SK-N-SH (cell line): ENCODE data around the gene TTLL7. TPM values are rescaled to one million over a fixed set of nuclear protein-coding genes. Genes with fewer than 3 reads are reported as not detected.

Source experiments
- CTCF ChIA-PET: fragments of 300-600, 350-600 bp; formaldehyde crosslinking; extraction: SDS; loops from one replicate; lab custom pipeline; 2021; lab: Yijun Ruan, JAX
- POLR2A ChIA-PET: fragments of 350-600 bp; sonication (Branson Sonifier 250); formaldehyde crosslinking; extraction: SDS; loops from one replicate; lab custom pipeline; 2020; ENCODE audit warnings: antibody characterized with exemption, inconsistent platforms; lab: Yijun Ruan, JAX
- DNase-seq: peaks from one replicate; pipeline ENCODE4 v3.0.0; 2012
- H2AFZ ChIP-seq: fragments of 200-600 bp; sonication (generic); 2 replicates; pipeline ENCODE4 v1.8.1; 2016; ENCODE audit warnings: antibody characterized with exemption, mild to moderate bottlenecking, low read depth
- H3F3A ChIP-seq: fragments of 200-600 bp; sonication (generic); replicated peaks from 2 replicates; pipeline ENCODE3; 2016; ENCODE audit warnings: antibody characterized with exemption, mild to moderate bottlenecking; ENCODE audit not compliant: insufficient read depth
- H3K27ac ChIP-seq, 2 experiments: fragments of 200-500 bp in 1 of 2; fragments of 200-600 bp in 1 of 2; sonication (Bioruptor generic) in 1 of 2; sonication (generic), shearing (Covaris generic) in 1 of 2; 2 replicates each; pipeline versions ENCODE4 v1.5.1 to v1.6.1; 2014 to 2016; ENCODE audit warnings: low read depth in 2 of 2, inconsistent platforms in 1 of 2, low read length in 1 of 2, mild to moderate bottlenecking in 1 of 2, mixed read lengths in 1 of 2
- H3K27me3 ChIP-seq: fragments of 200-600 bp; sonication (generic), shearing (Covaris generic); 2 replicates; pipeline ENCODE4 v1.6.1; 2016; ENCODE audit warnings: mixed run types; ENCODE audit not compliant: insufficient read depth
- H3K36me3 ChIP-seq, 2 experiments: fragments of 200-500 bp in 1 of 2; fragments of 200-600 bp in 1 of 2; sonication (Bioruptor generic) in 1 of 2; sonication (generic) in 1 of 2; replicated peaks in 1 of 2; 2 replicates each; pipeline versions ENCODE3 to v1.5.1; 2014 to 2016; ENCODE audit warnings: low read length in 1 of 2, mild to moderate bottlenecking in 1 of 2; ENCODE audit not compliant: insufficient read depth in 2 of 2, control insufficient read depth in 1 of 2
- H3K4me1 ChIP-seq, 2 experiments: fragments of 200-500 bp in 1 of 2; fragments of 200-600 bp in 1 of 2; sonication (Bioruptor generic) in 1 of 2; sonication (generic), shearing (Covaris generic) in 1 of 2; 2 replicates each; pipeline versions ENCODE4 v1.5.1 to v1.6.1; 2014 to 2016; ENCODE audit warnings: low read depth in 1 of 2, low read length in 1 of 2, mixed run types in 1 of 2; ENCODE audit not compliant: insufficient read depth in 2 of 2, control insufficient read depth in 1 of 2
- H3K4me2 ChIP-seq: fragments of 200-600 bp; sonication (generic), shearing (Covaris generic); 2 replicates; pipeline ENCODE4 v1.6.1; 2017; ENCODE audit warnings: mixed run types
- H3K4me3 ChIP-seq, 2 experiments: fragments of 200-500 bp in 1 of 2; fragments of 200-600 bp in 1 of 2; sonication (Bioruptor generic) in 1 of 2; sonication (generic), shearing (Covaris generic) in 1 of 2; 2 replicates each; pipeline versions ENCODE4 v1.5.1 to v1.8.1; 2014 to 2016; ENCODE audit warnings: low read depth in 2 of 2, inconsistent platforms in 1 of 2, low read length in 1 of 2, mild to moderate bottlenecking in 1 of 2, mixed read lengths in 1 of 2, moderate library complexity in 1 of 2
- H3K79me2 ChIP-seq: fragments of 200-600 bp; sonication (generic); 2 replicates; pipeline ENCODE4 v1.8.1; 2017; ENCODE audit warnings: mild to moderate bottlenecking; ENCODE audit not compliant: insufficient read depth
- H3K9ac ChIP-seq: fragments of 200-600 bp; sonication (generic); 2 replicates; pipeline ENCODE4 v1.6.1; 2017; ENCODE audit warnings: mixed run types
- H3K9me2 ChIP-seq: fragments of 200-600 bp; sonication (generic); 2 replicates; pipeline ENCODE4 v1.6.1; 2017; ENCODE audit warnings: mixed run types
- H3K9me3 ChIP-seq: fragments of 200-600 bp; sonication (generic); 2 replicates; pipeline ENCODE4 v1.6.1; 2017; ENCODE audit warnings: mixed run types, mild to moderate bottlenecking, moderate library complexity
- H4K20me1 ChIP-seq: fragments of 200-600 bp; sonication (generic); 2 replicates; pipeline ENCODE4 v1.6.1; 2017; ENCODE audit warnings: mild to moderate bottlenecking, mixed run types; ENCODE audit not compliant: insufficient read depth
- ELF1 ChIP-seq: IDR thresholded peaks from 2 replicates; pipeline ENCODE4 v1.4.0; 2012
- FOXJ3 ChIP-seq: sonication (generic); formaldehyde crosslinking; IDR thresholded peaks from 2 replicates; pipeline ENCODE4 v1.5.1; 2020; ENCODE audit warnings: mild to moderate bottlenecking, missing genetic modification reagents
- NFIC ChIP-seq: IDR thresholded peaks from 2 replicates; pipeline ENCODE4 v1.4.0; 2012; ENCODE audit warnings: borderline replicate concordance
- RAD21 ChIP-seq: IDR thresholded peaks from 2 replicates; pipeline ENCODE4 v1.6.1; 2012; ENCODE audit warnings: mild to moderate bottlenecking, low read length
- RFX5 ChIP-seq: IDR thresholded peaks from 2 replicates; pipeline ENCODE4 v1.6.1; 2012; ENCODE audit warnings: mild to moderate bottlenecking, improper control_type of control experiment, low read length
- SIN3A ChIP-seq: IDR thresholded peaks from 2 replicates; pipeline ENCODE4 v1.6.1; 2012; ENCODE audit warnings: low read depth, mild to moderate bottlenecking, low read length, moderate library complexity, borderline replicate concordance
- SMC3 ChIP-seq: IDR thresholded peaks from 2 replicates; pipeline ENCODE4 v1.6.1; 2012; ENCODE audit warnings: low read depth, low read length, improper control_type of control experiment
- TAF1 ChIP-seq: IDR thresholded peaks from 2 replicates; pipeline ENCODE4 v1.6.1; 2012; ENCODE audit warnings: low read depth, mild to moderate bottlenecking, low read length, moderate library complexity, borderline replicate concordance
- WGBS: methylation state at CpG from one replicate; pipeline ENCODE4 v1.1.6; 2017; ENCODE audit warnings: low lambda C conversion rate; 5-methylcytosine and 5-hydroxymethylcytosine counted together
- polyA plus RNA-seq, 3 experiments: library from polyadenylated mRNA; depleted of rRNA; stranded (reverse); fragments of >200 nt; gene quantifications; 2 replicates each; pipeline ENCODE4 v1.2.3, GENCODE V29; 2012
- TF ChIP-seq, protein P1 (sequence below): fragments of 150-350 bp; IDR thresholded peaks from 2 replicates; pipeline ENCODE4 v1.6.1; 2016; ENCODE audit warnings: mild to moderate bottlenecking, low read depth, low read length
- TF ChIP-seq, protein P2 (sequence below): fragments of 200-600 bp; sonication (generic); IDR thresholded peaks from 2 replicates; pipeline ENCODE4 v1.6.1; 2017; ENCODE audit warnings: antibody characterized with exemption, mild to moderate bottlenecking, moderate library complexity
- TF ChIP-seq, protein P3 (sequence below): IDR thresholded peaks from 2 replicates; pipeline ENCODE4 v1.4.0; 2012; ENCODE audit warnings: low read depth

The TTLL7 gene
- polyA plus RNA-seq, 1 of the 3 experiments (the other 2 are of a cell fraction): 7.3 TPM

DNA sequence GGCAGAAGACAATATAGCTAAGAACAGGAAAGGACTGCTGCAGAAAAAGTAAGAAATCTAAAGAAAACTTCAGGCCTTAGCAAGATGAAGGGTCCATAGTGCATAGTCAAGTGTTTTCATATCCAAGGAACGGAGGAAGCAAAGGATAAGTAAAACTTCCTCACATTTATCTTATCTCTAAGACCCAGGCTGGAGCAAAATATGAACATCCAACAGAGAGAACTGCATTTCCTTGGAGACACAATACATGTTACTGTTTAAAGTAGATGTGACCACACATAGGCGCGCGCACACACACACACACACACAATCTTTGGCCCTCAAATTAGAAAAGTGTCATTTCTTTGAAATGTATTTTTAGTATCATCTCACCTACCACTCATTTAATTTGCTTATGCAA lies 66.7 kb downstream of the TTLL7 start (continued):
- TF ChIP-seq, protein P1, sequence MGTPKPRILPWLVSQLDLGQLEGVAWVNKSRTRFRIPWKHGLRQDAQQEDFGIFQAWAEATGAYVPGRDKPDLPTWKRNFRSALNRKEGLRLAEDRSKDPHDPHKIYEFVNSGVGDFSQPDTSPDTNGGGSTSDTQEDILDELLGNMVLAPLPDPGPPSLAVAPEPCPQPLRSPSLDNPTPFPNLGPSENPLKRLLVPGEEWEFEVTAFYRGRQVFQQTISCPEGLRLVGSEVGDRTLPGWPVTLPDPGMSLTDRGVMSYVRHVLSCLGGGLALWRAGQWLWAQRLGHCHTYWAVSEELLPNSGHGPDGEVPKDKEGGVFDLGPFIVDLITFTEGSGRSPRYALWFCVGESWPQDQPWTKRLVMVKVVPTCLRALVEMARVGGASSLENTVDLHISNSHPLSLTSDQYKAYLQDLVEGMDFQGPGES: no peak
- no peak for TF ChIP-seq SIN3A

DNA sequence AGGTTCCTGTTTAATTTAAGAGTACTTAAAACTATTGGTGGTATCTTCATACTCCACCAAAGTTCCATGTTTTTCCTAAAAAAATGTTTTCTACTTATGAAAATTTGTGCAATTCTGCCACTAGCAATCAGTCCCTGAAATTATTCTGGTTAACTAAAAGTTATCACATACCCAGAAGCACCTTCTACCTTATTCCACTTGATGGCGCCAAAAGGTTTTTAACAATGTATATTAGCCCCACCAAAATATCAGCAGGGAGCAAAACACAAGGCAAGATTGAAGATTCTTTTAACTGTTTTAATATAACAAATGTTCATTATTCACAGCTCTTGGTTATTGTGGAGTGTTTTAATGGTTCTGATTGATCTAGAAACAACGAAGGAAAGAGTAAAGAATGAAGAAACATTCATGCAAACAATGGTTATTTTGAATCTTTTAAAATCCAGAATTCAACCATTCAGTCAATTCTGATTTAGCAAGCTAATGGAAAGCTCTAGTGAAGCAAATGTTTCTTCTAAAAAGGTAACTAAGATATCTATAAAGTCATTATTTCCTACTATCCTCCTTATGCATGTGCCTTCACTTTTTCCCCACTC lies 67.2 kb downstream of the TTLL7 start:
- Histone ChIP-seq H3K79me2 (no peaks in the 10 kb centered on the region), H4K20me1 (no peaks in the 10 kb centered on the region), H3K4me1 (no peaks in the 10 kb centered on the region), H3K36me3 (peaks cover 0 to 9% of the 10 kb centered on the region in 2 experiments), H3K27ac (no peak overlapping the region), H3K9me3 (no peaks in the 10 kb centered on the region), H3K9me2 (no peaks in the 10 kb centered on the region), H3K4me3 (no peak overlapping the region; a peak in 1 of 4 replicates), H3K9ac (no peak overlapping the region), H3K4me2 (no peak overlapping the region), H3F3A (no peaks in the 10 kb centered on the region), H2AFZ (peak overlapping the region; percentile 15; the same call in 1 of the 2 replicates), H3K27me3 (no peaks in the 10 kb centered on the region)
- 0% methylated on average over 2 of the region's 2 CpGs for WGBS
- TF ChIP-seq RAD21 (peak; percentile 92), TAF1 (no peak), SMC3 (peak; percentile 84)
- TF ChIP-seq, protein P2, sequence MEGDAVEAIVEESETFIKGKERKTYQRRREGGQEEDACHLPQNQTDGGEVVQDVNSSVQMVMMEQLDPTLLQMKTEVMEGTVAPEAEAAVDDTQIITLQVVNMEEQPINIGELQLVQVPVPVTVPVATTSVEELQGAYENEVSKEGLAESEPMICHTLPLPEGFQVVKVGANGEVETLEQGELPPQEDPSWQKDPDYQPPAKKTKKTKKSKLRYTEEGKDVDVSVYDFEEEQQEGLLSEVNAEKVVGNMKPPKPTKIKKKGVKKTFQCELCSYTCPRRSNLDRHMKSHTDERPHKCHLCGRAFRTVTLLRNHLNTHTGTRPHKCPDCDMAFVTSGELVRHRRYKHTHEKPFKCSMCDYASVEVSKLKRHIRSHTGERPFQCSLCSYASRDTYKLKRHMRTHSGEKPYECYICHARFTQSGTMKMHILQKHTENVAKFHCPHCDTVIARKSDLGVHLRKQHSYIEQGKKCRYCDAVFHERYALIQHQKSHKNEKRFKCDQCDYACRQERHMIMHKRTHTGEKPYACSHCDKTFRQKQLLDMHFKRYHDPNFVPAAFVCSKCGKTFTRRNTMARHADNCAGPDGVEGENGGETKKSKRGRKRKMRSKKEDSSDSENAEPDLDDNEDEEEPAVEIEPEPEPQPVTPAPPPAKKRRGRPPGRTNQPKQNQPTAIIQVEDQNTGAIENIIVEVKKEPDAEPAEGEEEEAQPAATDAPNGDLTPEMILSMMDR: peak; percentile 89
- CTCF ChIA-PET: interaction anchor here (0.7 to 4.4 kb wide), 27 partner anchors 10 to 1013 kb away, joined by 3 to 41 read pairs (median 4); partner anchors contain the start of gene TTLL7
- POLR2A ChIA-PET: no interaction called here
- DNase-seq: peak; percentile 49

DNA sequence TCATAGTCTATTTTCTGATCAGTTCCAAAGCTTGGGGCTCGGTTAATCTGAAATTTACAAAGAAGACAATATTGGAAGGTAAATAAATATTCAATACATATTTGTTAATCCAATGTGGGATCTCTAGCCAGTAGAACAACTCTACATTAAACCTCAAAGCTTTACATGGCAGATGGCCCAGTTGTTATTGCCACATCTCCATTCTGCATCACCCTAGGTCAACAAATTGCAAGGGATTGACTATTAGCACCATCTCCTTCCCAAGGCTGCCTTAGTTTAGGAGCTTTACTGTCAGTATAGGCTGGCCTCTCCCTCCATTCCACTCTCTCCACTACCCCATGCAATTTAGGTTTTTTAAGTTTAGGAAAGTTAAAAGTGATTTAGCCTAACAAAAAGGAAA lies 69.7 kb downstream of the TTLL7 start:
- Histone ChIP-seq H3K27ac (no peak overlapping the region), H3K9me3 (no peaks in the 10 kb centered on the region), H3K79me2 (no peaks in the 10 kb centered on the region), H3K9me2 (no peaks in the 10 kb centered on the region), H3K4me2 (no peak overlapping the region), H3K27me3 (no peaks in the 10 kb centered on the region), H3K4me1 (no peaks in the 10 kb centered on the region), H3K36me3 (peaks cover 0 to 11% of the 10 kb centered on the region in 2 experiments), H4K20me1 (no peaks in the 10 kb centered on the region), H2AFZ (no peak overlapping the region), H3F3A (no peaks in the 10 kb centered on the region), H3K9ac (no peak overlapping the region), H3K4me3 (no peak overlapping the region)
- TF ChIP-seq RFX5 (no peak), NFIC (no peak), ELF1 (no peak), TAF1 (no peak), FOXJ3 (CRISPR knock-in tag) (no peak)
- TF ChIP-seq, protein P3, sequence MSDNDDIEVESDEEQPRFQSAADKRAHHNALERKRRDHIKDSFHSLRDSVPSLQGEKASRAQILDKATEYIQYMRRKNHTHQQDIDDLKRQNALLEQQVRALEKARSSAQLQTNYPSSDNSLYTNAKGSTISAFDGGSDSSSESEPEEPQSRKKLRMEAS: no peak
- ChIA-PET CTCF (interaction anchor here (1.3 to 2.4 kb wide), 2 partner anchors 194 to 504 kb away, joined by 5 to 11 read pairs; no protein-coding TSS in a partner anchor), POLR2A (no interaction called here)
- 100% methylated on average over 1 of the region's 1 CpG for WGBS
- DNase-seq: no peak
